A673 (cell line): ENCODE results near the gene MSH3.

ENCODE experiments used
- CTCF ChIP-seq: fragments of 300-800, 200-600 bp; sonication (generic); conservative IDR thresholded peaks from 2 replicates; pipeline ENCODE4 v1.5.1; 2017; ENCODE audit warnings: low read depth, mild to moderate bottlenecking, antibody characterized with exemption, low read length, moderate library complexity, mixed read lengths
- EZH2 ChIP-seq: fragments of 200-600 bp; sonication (generic); IDR thresholded peaks from 2 replicates; pipeline ENCODE4 v1.6.1; 2017; ENCODE audit warnings: borderline replicate concordance, low read depth, mild to moderate bottlenecking, mixed read lengths, antibody characterized with exemption, low read length; ENCODE audit not compliant: poor library complexity, severe bottlenecking

GRCh38 chr5:80884086-80884813 lies 229.8 kb downstream of the MSH3 start:
- no peak for TF ChIP-seq EZH2
- no peak for TF ChIP-seq CTCF
